ENCODE measurements around the gene TMX4. TPM values are rescaled to one million over a fixed set of nuclear protein-coding genes. Genes with fewer than 3 reads are reported as not detected.
"Not testable (repeated sequence)": the region's sequence is repeated elsewhere in the genome, so short reads cannot be mapped to it uniquely, and the experiment has no call there.

Gene TMX4
- total RNA-seq, 1 experiment from 2014 or later: 11.7 TPM

- no peaks in the 10 kb centered on the region for H3K79me2 ChIP-seq (ENCODE audit: insufficient read depth, low read length)
- H3K18ac ChIP-seq (ENCODE audit: insufficient read length, low read depth, low read length): no peak overlapping the region
- no peaks in the 10 kb centered on the region for H3K36me3 Mint-ChIP-seq (ENCODE audit: insufficient read depth in 1 of 3, low read depth in 3 of 3)
- peaks cover 0 to 3% of the 10 kb centered on the region in 2 experiments; a peak in 1 of 5 replicates for H3K9me3 Mint-ChIP-seq
- H3T11ph ChIP-seq (ENCODE audit: low read length): no peak overlapping the region
- no peak overlapping the region for H4K5ac ChIP-seq (ENCODE audit: insufficient read length, low read depth, low read length)
- no peak overlapping the region for H3K4me2 ChIP-seq (ENCODE audit: insufficient read depth, insufficient read length, low read length)
- H3K23me2 ChIP-seq (ENCODE audit: insufficient read length, low read depth, low read length, poor library complexity, severe bottlenecking): no peaks in the 10 kb centered on the region
- no peak for DNase-seq
- no peaks in the 10 kb centered on the region for H4K20me1 ChIP-seq (ENCODE audit: control insufficient read depth, insufficient read depth, insufficient read length)
- no peak overlapping the region for H3K9ac ChIP-seq (ENCODE audit: extremely low read depth, insufficient read length, low read length)
- H3K23ac ChIP-seq (ENCODE audit: insufficient read length, low read depth, low read length): no peak overlapping the region
- no peak overlapping the region for H2BK5ac ChIP-seq (ENCODE audit: insufficient read length, low read length)
- no peak overlapping the region for H2AK5ac ChIP-seq (ENCODE audit: insufficient read length, low read length)
- no CpG with 5 or more reads among the region's 2 CpGs for WGBS (ENCODE audit: extremely low coverage, insufficient read length, low lambda C conversion rate)
- H2BK12ac ChIP-seq (ENCODE audit: insufficient read length, low read depth, low read length): no peak overlapping the region
- H3K4ac ChIP-seq (ENCODE audit: low read depth, low read length): no peak overlapping the region
- H2BK120ac ChIP-seq (ENCODE audit: low read depth, low read length, poor library complexity, severe bottlenecking): no peak overlapping the region
- no peaks in the 10 kb centered on the region for H3K4me1 Mint-ChIP-seq
- no peak overlapping the region for H3K27ac ChIP-seq (ENCODE audit: insufficient read length, low read depth, low read length)
- H2BK20ac ChIP-seq (ENCODE audit: low read depth, low read length, poor library complexity, severe bottlenecking): no peak overlapping the region
- H3K79me1 ChIP-seq (ENCODE audit: insufficient read depth, low read depth, low read length, poor library complexity, severe bottlenecking): no peaks in the 10 kb centered on the region
- H3K4me3 Mint-ChIP-seq: no peak overlapping the region
- H4K8ac ChIP-seq (replicated peaks; ENCODE audit: insufficient read length, low read depth, low read length): no peak overlapping the region
- H4K91ac ChIP-seq (ENCODE audit: insufficient read length, low read depth, low read length): no peak overlapping the region
- no peaks in the 10 kb centered on the region for H3K9me3 ChIP-seq (ENCODE audit: control insufficient read depth, low read depth, low read length)
- no peak overlapping the region for H2AFZ ChIP-seq (ENCODE audit: low read length)
- TF ChIP-seq CTCF (conservative IDR thresholded peaks at IDR 0.05): no peak
- H3K14ac ChIP-seq (ENCODE audit: insufficient read depth, low read length): no peak overlapping the region
- no peaks in the 10 kb centered on the region for H3K27me3 ChIP-seq (ENCODE audit: insufficient read depth, low read length)
- no peaks in the 10 kb centered on the region for H3K4me1 ChIP-seq (ENCODE audit: insufficient read depth, low read length)
- H3K27me3 Mint-ChIP-seq (ENCODE audit: low read depth): peaks cover 1% of the 10 kb centered on the region
- no peak overlapping the region for H3K27ac Mint-ChIP-seq
- H3K56ac ChIP-seq (ENCODE audit: insufficient read length, low read depth, low read length): no peak overlapping the region
- H2BK15ac ChIP-seq (ENCODE audit: low read depth, low read length): no peak overlapping the region
Measured at GRCh38 chr20:8032499-8032898, 12.9 kb upstream of the TMX4 start.

GRCh38 chr20:8031539-8031938 lies 12.0 kb upstream of the TMX4 start:
- not testable (repeated sequence) for H2AK5ac ChIP-seq (ENCODE audit: insufficient read length, low read length); H3K9me3 ChIP-seq (ENCODE audit: control insufficient read depth, low read depth, low read length); H3K4me2 ChIP-seq (ENCODE audit: insufficient read depth, insufficient read length, low read length); H3K4me3 Mint-ChIP-seq; H2BK15ac ChIP-seq (ENCODE audit: low read depth, low read length); H3K9me3 Mint-ChIP-seq; H2BK12ac ChIP-seq (ENCODE audit: insufficient read length, low read depth, low read length); H4K20me1 ChIP-seq (ENCODE audit: control insufficient read depth, insufficient read depth, insufficient read length); H2AFZ ChIP-seq (ENCODE audit: low read length); H4K5ac ChIP-seq (ENCODE audit: insufficient read length, low read depth, low read length); DNase-seq; H3K18ac ChIP-seq (ENCODE audit: insufficient read length, low read depth, low read length); H3K27ac Mint-ChIP-seq; H3K27ac ChIP-seq (ENCODE audit: insufficient read length, low read depth, low read length); H3K4ac ChIP-seq (ENCODE audit: low read depth, low read length); H3K79me1 ChIP-seq (ENCODE audit: insufficient read depth, low read depth, low read length, poor library complexity, severe bottlenecking); H3T11ph ChIP-seq (ENCODE audit: low read length); H3K27me3 Mint-ChIP-seq (ENCODE audit: low read depth); H3K9ac ChIP-seq (ENCODE audit: extremely low read depth, insufficient read length, low read length); H2BK20ac ChIP-seq (ENCODE audit: low read depth, low read length, poor library complexity, severe bottlenecking); H2BK120ac ChIP-seq (ENCODE audit: low read depth, low read length, poor library complexity, severe bottlenecking); H3K4me1 Mint-ChIP-seq; H3K4me1 ChIP-seq (ENCODE audit: insufficient read depth, low read length); H3K23me2 ChIP-seq (ENCODE audit: insufficient read length, low read depth, low read length, poor library complexity, severe bottlenecking); H3K79me2 ChIP-seq (ENCODE audit: insufficient read depth, low read length); H3K14ac ChIP-seq (ENCODE audit: insufficient read depth, low read length); H3K36me3 Mint-ChIP-seq (ENCODE audit: insufficient read depth in 1 of 3, low read depth in 3 of 3); H4K8ac ChIP-seq (replicated peaks; ENCODE audit: insufficient read length, low read depth, low read length); H3K56ac ChIP-seq (ENCODE audit: insufficient read length, low read depth, low read length); H2BK5ac ChIP-seq (ENCODE audit: insufficient read length, low read length); H3K23ac ChIP-seq (ENCODE audit: insufficient read length, low read depth, low read length); H3K27me3 ChIP-seq (ENCODE audit: insufficient read depth, low read length); H4K91ac ChIP-seq (ENCODE audit: insufficient read length, low read depth, low read length)
